CD14-positive monocyte (primary cell): ENCODE results near the gene POU6F2. TPM values are rescaled to one million over a fixed set of nuclear protein-coding genes. Genes with fewer than 3 reads are reported as not detected.

Source experiments
- DNase-seq, 3 donors: peaks; one replicate each; pipeline ENCODE4 v3.0.0-alpha.2; 2011 to 2022
- H2AFZ ChIP-seq: 2 replicates; pipeline ENCODE4 v1.6.0; 2012; ENCODE audit warnings: mild to moderate bottlenecking, low read depth, low read length, inconsistent platforms; ENCODE audit not compliant: insufficient read depth, poor library complexity, severe bottlenecking
- H3K27ac ChIP-seq, 2 donors: 1 replicate in 1 of 2; 2 replicates in 1 of 2; pipeline ENCODE4 v1.5.1; 2012 to 2013; ENCODE audit warnings: low read length in 2 of 2, control low read depth in 1 of 2, inconsistent platforms in 1 of 2, low read depth in 1 of 2, mild to moderate bottlenecking in 1 of 2
- H3K27me3 ChIP-seq, 2 donors: one replicate each; pipeline versions ENCODE4 v1.6.0 to v1.6.1; 2011 to 2013; ENCODE audit warnings: low read length in 2 of 2; ENCODE audit not compliant: control insufficient read depth in 2 of 2, insufficient read depth in 2 of 2
- H3K36me3 ChIP-seq, 2 donors: replicated peaks in 1 of 2; 1 replicate in 1 of 2; 2 replicates in 1 of 2; pipeline versions ENCODE4 v1.5.1 to v1.6.1; 2012 to 2013; ENCODE audit warnings: low read length in 2 of 2, control low read depth in 1 of 2, inconsistent platforms in 1 of 2, mild to moderate bottlenecking in 1 of 2; ENCODE audit not compliant: insufficient read depth in 2 of 2, control insufficient read depth in 1 of 2
- H3K4me1 ChIP-seq, 2 donors: 1 replicate in 1 of 2; 2 replicates in 1 of 2; pipeline versions ENCODE4 v1.5.1 to v1.6.1; 2012 to 2013; ENCODE audit warnings: low read length in 2 of 2, control low read depth in 1 of 2, inconsistent platforms in 1 of 2, mild to moderate bottlenecking in 1 of 2, moderate library complexity in 1 of 2; ENCODE audit not compliant: insufficient read depth in 2 of 2, control insufficient read depth in 1 of 2
- H3K4me2 ChIP-seq: replicated peaks from 2 replicates; pipeline ENCODE3; 2012; ENCODE audit warnings: low read length, moderate library complexity, mild to moderate bottlenecking; ENCODE audit not compliant: poor library complexity, severe bottlenecking; ENCODE audit errors: extremely low read depth
- H3K4me3 ChIP-seq, 3 experiments: fragments of 200-600 bp in 1 of 3; sonication (generic) in 1 of 3; replicated peaks in 1 of 3; 1 replicate in 2 of 3; 2 replicates in 1 of 3; pipeline ENCODE4 v1.5.1; 2011 to 2013; ENCODE audit warnings: low read length in 3 of 3, mild to moderate bottlenecking in 3 of 3, control low read depth in 2 of 3, low read depth in 2 of 3, inconsistent platforms in 1 of 3, moderate library complexity in 1 of 3
- H3K79me2 ChIP-seq: 2 replicates; pipeline ENCODE4 v1.6.0; 2012; ENCODE audit warnings: mild to moderate bottlenecking, control low read depth, inconsistent platforms, low read length, moderate library complexity; ENCODE audit not compliant: insufficient read depth
- H3K9ac ChIP-seq: 2 replicates; pipeline ENCODE4 v1.6.0; 2017; ENCODE audit warnings: low read length, mild to moderate bottlenecking; ENCODE audit not compliant: insufficient read depth, poor library complexity, severe bottlenecking
- H3K9me3 ChIP-seq, 2 donors: replicated peaks in 1 of 2; 1 replicate in 1 of 2; 2 replicates in 1 of 2; pipeline versions ENCODE4 v1.5.1 to v1.6.1; 2012 to 2013; ENCODE audit warnings: low read length in 2 of 2, control low read depth in 1 of 2; ENCODE audit not compliant: control insufficient read depth in 1 of 2, insufficient read depth in 1 of 2
- H4K20me1 ChIP-seq: 2 replicates; pipeline ENCODE4 v1.6.0; 2012; ENCODE audit warnings: mild to moderate bottlenecking, low read length, control low read depth, moderate library complexity; ENCODE audit not compliant: insufficient read depth
- H3K27ac Mint-ChIP-seq, 7 donors: one replicate each; pipeline ENCODE4 v1.8.0; 2020; ENCODE audit warnings: mild to moderate bottlenecking in 7 of 7, mixed read lengths in 7 of 7, moderate library complexity in 6 of 7, inconsistent platforms in 2 of 7
- H3K27me3 Mint-ChIP-seq, 3 donors: one replicate each; pipeline ENCODE4 v1.8.0; 2021 to 2022; ENCODE audit warnings: low read depth in 3 of 3, mild to moderate bottlenecking in 3 of 3, mixed read lengths in 3 of 3, moderate library complexity in 3 of 3, inconsistent platforms in 1 of 3
- H3K36me3 Mint-ChIP-seq, 2 donors: one replicate each; pipeline ENCODE4 v1.8.0; 2020; ENCODE audit warnings: mixed read lengths in 2 of 2, inconsistent platforms in 1 of 2, mild to moderate bottlenecking in 1 of 2
- H3K4me1 Mint-ChIP-seq: one replicate; pipeline ENCODE4 v1.8.0; 2020; ENCODE audit warnings: mild to moderate bottlenecking, mixed read lengths
- H3K4me3 Mint-ChIP-seq, 2 donors: one replicate each; pipeline ENCODE4 v1.8.0; 2020; ENCODE audit warnings: mild to moderate bottlenecking in 2 of 2, mixed read lengths in 2 of 2, moderate library complexity in 1 of 2
- H3K9me3 Mint-ChIP-seq, 7 donors: one replicate each; pipeline ENCODE4 v1.8.0; 2020 to 2022; ENCODE audit warnings: mixed read lengths in 7 of 7, mild to moderate bottlenecking in 6 of 7, moderate library complexity in 6 of 7, inconsistent platforms in 2 of 7
- CTCF ChIP-seq: fragments of 200-600 bp; IDR thresholded peaks from one replicate; pipeline ENCODE4 v1.8.0; 2022; ENCODE audit warnings: antibody characterized with exemption, mild to moderate bottlenecking
- WGBS: methylation state at CpG from one replicate; pipeline ENCODE4 v1.1.5; 2013; ENCODE audit warnings: missing lambda C conversion rate; ENCODE audit not compliant: insufficient coverage; 5-methylcytosine and 5-hydroxymethylcytosine counted together
- intact Hi-C, 2 donors: fragments of 100-400 bp; cut with micrococcal nuclease; formaldehyde crosslinking; loops; one replicate each; pipeline versions ENCODE4 v1.15.0 to v1.15.1; 2023
- polyA plus RNA-seq, 3 donors: library from polyadenylated mRNA; depleted of rRNA in 1 of 3; unstranded in 2 of 3; stranded (reverse) in 1 of 3; fragments of 300-500 nt in 2 of 3; fragments of >200 nt in 1 of 3; fragmentation: Illumina TruSeq in 2 of 3; gene quantifications; 1 replicate in 2 of 3; 2 replicates in 1 of 3; pipeline ENCODE4 v1.2.3, GENCODE V29; 2012 to 2021

POU6F2 gene
- polyA plus RNA-seq, 3 donors, result not detected

DNA sequence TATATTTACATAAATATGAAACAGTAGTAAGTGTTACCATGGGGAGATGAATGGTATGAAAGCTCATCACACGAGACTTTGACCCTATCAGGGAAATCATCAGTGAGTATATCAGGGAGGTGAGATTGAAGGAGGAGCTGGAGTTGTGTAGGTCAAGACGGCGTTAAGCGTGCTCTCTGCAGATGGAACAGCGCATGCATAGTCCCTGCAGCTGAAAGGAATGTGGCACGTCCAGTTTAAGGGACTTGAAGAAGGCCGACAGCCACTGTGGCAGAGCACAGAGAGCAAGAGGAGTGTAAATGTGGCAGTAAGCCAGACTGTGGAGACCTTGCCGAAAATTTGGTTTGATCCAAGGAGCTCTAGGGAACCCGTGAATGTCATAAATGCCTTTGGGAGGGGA is 38.9 kb downstream of the POU6F2 start:
- Histone ChIP-seq H3K27ac (no peak overlapping the region), H3K9ac (no peak overlapping the region), H3K27me3 (no peaks in the 10 kb centered on the region), H4K20me1 (no peaks in the 10 kb centered on the region), H3K4me2 (no peak overlapping the region), H3K4me1 (no peaks in the 10 kb centered on the region), H3K79me2 (no peaks in the 10 kb centered on the region), H3K36me3 (no peaks in the 10 kb centered on the region), H2AFZ (no peak overlapping the region), H3K9me3 (no peaks in the 10 kb centered on the region), H3K4me3 (no peak overlapping the region)
- Mint-ChIP-seq H3K9me3 (peaks cover 0 to 4% (median 2%) of the 10 kb centered on the region in 7 donors), H3K36me3 (no peaks in the 10 kb centered on the region), H3K27me3 (peaks cover 0 to 2% (median 0%) of the 10 kb centered on the region in 3 donors), H3K4me1 (no peaks in the 10 kb centered on the region), H3K27ac (no peak overlapping the region), H3K4me3 (no peak overlapping the region)
- 95% methylated on average over 8 of the region's 9 CpGs for WGBS
- intact Hi-C loops, result no loop called here
- no peak for TF ChIP-seq CTCF
- DNase-seq, result no peak

- no peak overlapping the region for H3K4me3 Mint-ChIP-seq
- H3K4me1 Mint-ChIP-seq, result no peaks in the 10 kb centered on the region
- no peaks in the 10 kb centered on the region for H3K27me3 ChIP-seq
- no peaks in the 10 kb centered on the region for H3K9me3 ChIP-seq
- H3K27ac ChIP-seq, result no peak overlapping the region
- H3K27ac Mint-ChIP-seq, result no peak overlapping the region
- no peaks in the 10 kb centered on the region for H3K36me3 Mint-ChIP-seq
- H3K4me2 ChIP-seq, result no peak overlapping the region
- WGBS, result 94% methylated on average over 4 of the region's 6 CpGs
- peaks cover 0 to 4% (median 2%) of the 10 kb centered on the region in 7 donors for H3K9me3 Mint-ChIP-seq
- H2AFZ ChIP-seq, result no peak overlapping the region
- H3K4me1 ChIP-seq, result no peaks in the 10 kb centered on the region
- H3K79me2 ChIP-seq, result no peaks in the 10 kb centered on the region
- TF ChIP-seq CTCF, result no peak
- H3K4me3 ChIP-seq, result no peak overlapping the region
- no peaks in the 10 kb centered on the region for H4K20me1 ChIP-seq
- H3K27me3 Mint-ChIP-seq, result peaks cover 0 to 2% (median 0%) of the 10 kb centered on the region in 3 donors
- no peaks in the 10 kb centered on the region for H3K36me3 ChIP-seq
- intact Hi-C loops, result no loop called here
- no peak overlapping the region for H3K9ac ChIP-seq
- no peak for DNase-seq
These were observed 39.7 kb downstream of the POU6F2 start for GRCh38 chr7:39017369-39017915.
